ENCODE results near the gene ROBO2. TPM values are rescaled to one million over a fixed set of nuclear protein-coding genes. Genes with fewer than 3 reads are reported as not detected.

Gene ROBO2
- total RNA-seq, 4 donors from 2014 or later: 0.30 to 4.3 (median 2.0) TPM

- TF ChIP-seq, protein P1, sequence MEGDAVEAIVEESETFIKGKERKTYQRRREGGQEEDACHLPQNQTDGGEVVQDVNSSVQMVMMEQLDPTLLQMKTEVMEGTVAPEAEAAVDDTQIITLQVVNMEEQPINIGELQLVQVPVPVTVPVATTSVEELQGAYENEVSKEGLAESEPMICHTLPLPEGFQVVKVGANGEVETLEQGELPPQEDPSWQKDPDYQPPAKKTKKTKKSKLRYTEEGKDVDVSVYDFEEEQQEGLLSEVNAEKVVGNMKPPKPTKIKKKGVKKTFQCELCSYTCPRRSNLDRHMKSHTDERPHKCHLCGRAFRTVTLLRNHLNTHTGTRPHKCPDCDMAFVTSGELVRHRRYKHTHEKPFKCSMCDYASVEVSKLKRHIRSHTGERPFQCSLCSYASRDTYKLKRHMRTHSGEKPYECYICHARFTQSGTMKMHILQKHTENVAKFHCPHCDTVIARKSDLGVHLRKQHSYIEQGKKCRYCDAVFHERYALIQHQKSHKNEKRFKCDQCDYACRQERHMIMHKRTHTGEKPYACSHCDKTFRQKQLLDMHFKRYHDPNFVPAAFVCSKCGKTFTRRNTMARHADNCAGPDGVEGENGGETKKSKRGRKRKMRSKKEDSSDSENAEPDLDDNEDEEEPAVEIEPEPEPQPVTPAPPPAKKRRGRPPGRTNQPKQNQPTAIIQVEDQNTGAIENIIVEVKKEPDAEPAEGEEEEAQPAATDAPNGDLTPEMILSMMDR (IDR thresholded peaks at IDR 0.05): no peak
- TF ChIP-seq POLR2A (IDR thresholded peaks at IDR 0.05): no peak
- no peak for DNase-seq (ENCODE audit: low spot score in 2 of 2)
- H3K4me3 ChIP-seq (ENCODE audit: low read depth, poor library complexity, severe bottlenecking): no peak overlapping the region
- intact Hi-C loops (cut with DNase I; ENCODE audit: low total_unique reads): no loop called here
These were observed 406.9 kb downstream of the ROBO2 start for GRCh38 chr3:77446761-77447160.

DNA sequence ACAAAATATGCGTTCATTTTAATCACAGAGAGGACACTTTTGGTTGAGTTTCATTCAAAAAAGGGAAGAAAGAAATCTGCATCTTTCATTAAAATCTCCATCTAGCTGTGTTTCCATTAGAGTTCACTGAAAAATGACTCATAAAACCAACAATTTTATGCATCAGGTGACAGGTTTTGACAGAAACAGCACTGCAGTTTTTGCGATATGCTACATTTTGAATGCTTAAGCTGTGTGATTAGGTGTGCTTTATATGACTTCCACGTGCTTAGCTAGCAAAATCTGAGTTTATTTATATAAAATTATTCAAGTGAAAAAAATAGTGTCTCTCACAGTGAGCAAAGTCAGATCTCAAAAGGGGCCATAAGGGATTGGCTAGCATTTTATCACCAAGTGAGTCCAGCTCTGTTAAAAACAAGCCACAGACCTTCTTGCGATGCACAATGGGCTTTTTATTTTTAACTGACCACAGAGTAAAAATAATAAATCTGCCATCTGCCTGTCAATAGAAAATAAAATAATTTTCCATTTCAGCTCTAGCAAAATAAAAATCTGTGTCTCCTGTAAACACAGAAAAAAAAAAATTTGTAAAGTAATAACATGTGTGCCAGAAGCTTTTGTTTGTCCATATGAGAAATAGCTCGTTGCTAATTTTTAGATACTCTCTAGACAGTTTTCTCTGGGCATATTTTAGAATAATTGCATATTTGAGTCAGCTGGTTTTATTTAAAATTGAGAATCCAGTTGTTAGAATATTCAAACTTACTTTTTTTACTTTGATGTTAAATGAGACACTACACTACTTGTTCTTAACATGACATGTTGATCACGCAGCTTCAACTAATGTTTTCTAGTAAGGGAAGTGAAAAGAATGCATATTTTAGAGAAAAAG, 409.8 kb downstream of the ROBO2 start:
- 61 to 69% methylated on average over 6 of the region's 6 CpGs for WGBS, 2 donors
- H3K4me3 ChIP-seq (ENCODE audit: low read depth, poor library complexity, severe bottlenecking): no peak overlapping the region
- TF ChIP-seq, protein P1 (IDR thresholded peaks at IDR 0.05): no peak
- no peak for TF ChIP-seq POLR2A (IDR thresholded peaks at IDR 0.05)
- intact Hi-C loops (cut with DNase I; ENCODE audit: low total_unique reads): no loop called here
- no peak for DNase-seq (ENCODE audit: low spot score in 2 of 2)

GRCh38 chr3:77456431-77456830, 416.5 kb downstream of the ROBO2 start:
- no peak for TF ChIP-seq POLR2A (IDR thresholded peaks at IDR 0.05)
- no peak for DNase-seq (ENCODE audit: low spot score in 2 of 2)
- no peak overlapping the region for H3K4me3 ChIP-seq (ENCODE audit: low read depth, poor library complexity, severe bottlenecking)
- 45 to 95% methylated on average over 1 of the region's 1 CpG for WGBS, 2 donors
- intact Hi-C loops (cut with DNase I; ENCODE audit: low total_unique reads): no loop called here

DNA sequence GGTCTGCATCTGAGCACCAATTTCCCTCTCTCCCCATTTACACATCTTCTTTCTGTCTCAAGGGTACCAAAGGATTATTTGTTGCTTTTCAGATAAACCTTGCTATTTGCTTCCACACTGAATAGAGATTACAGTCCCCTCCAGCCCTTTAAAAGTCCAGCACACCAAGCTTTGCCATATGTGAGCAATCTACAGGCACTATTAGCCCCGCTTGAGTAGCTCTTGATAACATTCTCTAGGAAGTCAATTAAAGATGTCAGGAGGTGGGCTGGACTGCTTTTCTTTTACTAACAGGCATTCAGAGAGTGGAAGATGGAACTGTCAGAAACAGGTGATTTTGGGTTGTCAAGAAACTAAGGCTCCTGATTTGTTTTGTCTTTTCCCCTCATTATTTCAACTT, 417.0 kb downstream of the ROBO2 start:
- intact Hi-C loops (cut with DNase I; ENCODE audit: low total_unique reads): no loop called here
- TF ChIP-seq, protein P1 (IDR thresholded peaks at IDR 0.05): no peak
- TF ChIP-seq POLR2A (IDR thresholded peaks at IDR 0.05): no peak
- no peak for DNase-seq (ENCODE audit: low spot score in 2 of 2)
- WGBS, 2 donors: 89 to 94% methylated on average over 1 of the region's 1 CpG
- H3K4me3 ChIP-seq (ENCODE audit: low read depth, poor library complexity, severe bottlenecking): no peak overlapping the region

- intact Hi-C loops (cut with DNase I; ENCODE audit: low total_unique reads): no loop called here
- no peak overlapping the region for H3K4me3 ChIP-seq (ENCODE audit: low read depth, poor library complexity, severe bottlenecking)
- DNase-seq (ENCODE audit: low spot score in 2 of 2): no peak
- TF ChIP-seq, protein P1 (IDR thresholded peaks at IDR 0.05): no peak
- no peak for TF ChIP-seq POLR2A (IDR thresholded peaks at IDR 0.05)
- 93% methylated on average over 7 of the region's 7 CpGs for WGBS, 2 donors
These were observed 420.0 kb downstream of the ROBO2 start for GRCh38 chr3:77459926-77460325.

GRCh38 chr3:77460326-77460725, 420.4 kb downstream of the ROBO2 start:
- 30 to 40% methylated on average over 3 of the region's 3 CpGs for WGBS, 2 donors

More at GRCh38 chr3:77460326-77460725, 420.4 kb downstream of the ROBO2 start:
- intact Hi-C loops (cut with DNase I; ENCODE audit: low total_unique reads): no loop called here
- no peak for DNase-seq (ENCODE audit: low spot score in 2 of 2)
- no peak overlapping the region for H3K4me3 ChIP-seq (ENCODE audit: low read depth, poor library complexity, severe bottlenecking)
- TF ChIP-seq, protein P1 (IDR thresholded peaks at IDR 0.05): no peak
- TF ChIP-seq POLR2A (IDR thresholded peaks at IDR 0.05): no peak

Data from lower leg skin (tissue), 4 donors.